PC-9 (cell line): Measurements from ENCODE around the gene UVRAG. TPM values are rescaled to one million over a fixed set of nuclear protein-coding genes. Genes with fewer than 3 reads are reported as not detected.

Source experiments
- BruUV-seq: library from RNA; stranded (reverse); fragments of 400-500 nt; replicated peaks from 2 replicates; lab custom pipeline; 2021; lab: Mats Ljungman, UMichigan
- CTCF ChIA-PET: fragments of 300-600 bp; sonication (Branson Sonifier 250); formaldehyde crosslinking; loops from one replicate; lab custom pipeline; 2022; ENCODE audit warnings: antibody characterized with exemption; lab: Charles Lee
- POLR2A ChIA-PET: fragments of 300-600 bp; sonication (Branson Sonifier 250); formaldehyde crosslinking; loops from one replicate; lab custom pipeline; 2022; ENCODE audit warnings: antibody characterized with exemption; ENCODE audit not compliant: unreplicated experiment; lab: Charles Lee
- DNase-seq, 2 experiments: peaks; one replicate each; pipeline versions ENCODE4 v3.0.0 to v3.0.0-alpha.2; 2015 to 2022; ENCODE audit warnings: mixed read lengths in 1 of 2
- H2AFZ ChIP-seq: fragments of 200-600 bp; sonication (generic); 2 replicates; pipeline ENCODE4 v1.8.1; 2017; ENCODE audit warnings: antibody characterized with exemption
- H3F3A ChIP-seq: fragments of 200-600 bp; sonication (generic); 2 replicates; pipeline ENCODE4 v1.8.1; 2017; ENCODE audit warnings: antibody characterized with exemption, mild to moderate bottlenecking, low read depth; ENCODE audit not compliant: insufficient read depth
- H3K27ac ChIP-seq: fragments of 200-600 bp; sonication (generic); 2 replicates; pipeline ENCODE4 v1.6.1; 2016; ENCODE audit warnings: mixed run types
- H3K27me3 ChIP-seq: fragments of 200-600 bp; sonication (generic); 2 replicates; pipeline ENCODE4 v1.6.1; 2016; ENCODE audit warnings: low read depth, mixed run types; ENCODE audit not compliant: insufficient read depth
- H3K36me3 ChIP-seq: fragments of 200-600 bp; sonication (generic); 2 replicates; pipeline ENCODE4 v1.6.1; 2016; ENCODE audit warnings: low read depth, mixed run types
- H3K4me1 ChIP-seq: fragments of 200-600 bp; sonication (generic); replicated peaks from 2 replicates; pipeline ENCODE4 v1.6.1; 2016; ENCODE audit warnings: mixed run types; ENCODE audit not compliant: insufficient read depth
- H3K4me2 ChIP-seq: fragments of 200-600 bp; sonication (generic); 2 replicates; pipeline ENCODE4 v1.6.1; 2017; ENCODE audit warnings: mixed run types
- H3K4me3 ChIP-seq: fragments of 200-600 bp; sonication (generic); 2 replicates; pipeline ENCODE4 v1.6.1; 2016; ENCODE audit warnings: mixed run types
- H3K79me2 ChIP-seq: fragments of 200-600 bp; sonication (generic); 2 replicates; pipeline ENCODE4 v1.6.1; 2017; ENCODE audit warnings: low read depth, mixed run types
- H3K9me2 ChIP-seq: fragments of 200-600 bp; sonication (generic); 2 replicates; pipeline ENCODE4 v1.8.1; 2017; ENCODE audit warnings: mild to moderate bottlenecking; ENCODE audit not compliant: insufficient read depth
- H3K9me3 ChIP-seq: fragments of 200-600 bp; sonication (generic); 2 replicates; pipeline ENCODE4 v1.8.1; 2016; ENCODE audit warnings: low read depth; ENCODE audit not compliant: insufficient read depth
- H4K20me1 ChIP-seq: fragments of 200-600 bp; sonication (generic); 2 replicates; pipeline ENCODE4 v1.8.1; 2017; ENCODE audit not compliant: insufficient read depth
- EZH2 ChIP-seq: fragments of 200-600 bp; sonication (generic); IDR thresholded peaks from 2 replicates; pipeline ENCODE4 v1.8.0; 2017; ENCODE audit warnings: antibody characterized with exemption, low read depth
- intact Hi-C: fragments of 100-400 bp; cut with micrococcal nuclease; formaldehyde crosslinking; loops from one replicate; pipeline ENCODE4 v1.10.0; 2022; ENCODE audit not compliant: unreplicated experiment
- total RNA-seq: library from RNA; stranded (reverse); gene quantifications from 2 replicates; pipeline ENCODE4 v1.2.3, GENCODE V29; 2021
- TF ChIP-seq, protein P1 (sequence below): fragments of 200-600 bp; sonication (generic); conservative IDR thresholded peaks from 2 replicates; pipeline ENCODE4 v1.6.1; 2017; ENCODE audit warnings: mixed run types, antibody characterized with exemption, mild to moderate bottlenecking, moderate library complexity

Gene UVRAG
- total RNA-seq, 1 experiment from 2014 or later = 20.4 TPM

DNA sequence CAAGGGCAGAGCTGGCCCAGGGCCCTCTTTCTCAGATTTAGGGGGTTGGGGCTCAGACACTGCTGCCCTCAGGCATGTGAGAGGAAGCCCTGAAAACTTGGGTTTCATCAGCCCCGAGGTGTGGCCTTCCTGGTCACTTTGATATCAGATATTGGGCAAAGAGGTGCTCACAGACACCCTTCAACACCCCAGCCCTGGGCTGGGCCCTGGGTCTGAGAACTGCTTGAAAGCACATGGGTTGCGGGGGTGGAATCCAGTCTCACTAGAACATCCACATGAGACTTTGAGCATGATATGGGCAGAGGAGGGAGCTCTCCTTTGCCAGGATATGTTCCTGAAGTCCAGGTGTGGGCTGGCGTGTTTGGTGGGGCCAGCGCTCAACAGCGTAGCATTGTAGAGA lies 36.0 kb upstream of the UVRAG start:
- ChIA-PET CTCF (no interaction called here), POLR2A (no interaction called here)
- H3F3A ChIP-seq = peaks cover 23% of the 10 kb centered on the region
- no peaks in the 10 kb centered on the region for H3K9me3 ChIP-seq
- no peak for DNase-seq
- no peak overlapping the region for H2AFZ ChIP-seq
- H3K4me1 ChIP-seq = peaks cover 51% of the 10 kb centered on the region
- no peaks in the 10 kb centered on the region for H3K9me2 ChIP-seq
- no peak overlapping the region for H3K4me2 ChIP-seq
- no peak overlapping the region for H3K27ac ChIP-seq
- no TSS peak for BruUV-seq
- no peaks in the 10 kb centered on the region for H3K27me3 ChIP-seq
- no peaks in the 10 kb centered on the region for H4K20me1 ChIP-seq
- TF ChIP-seq, protein P1, sequence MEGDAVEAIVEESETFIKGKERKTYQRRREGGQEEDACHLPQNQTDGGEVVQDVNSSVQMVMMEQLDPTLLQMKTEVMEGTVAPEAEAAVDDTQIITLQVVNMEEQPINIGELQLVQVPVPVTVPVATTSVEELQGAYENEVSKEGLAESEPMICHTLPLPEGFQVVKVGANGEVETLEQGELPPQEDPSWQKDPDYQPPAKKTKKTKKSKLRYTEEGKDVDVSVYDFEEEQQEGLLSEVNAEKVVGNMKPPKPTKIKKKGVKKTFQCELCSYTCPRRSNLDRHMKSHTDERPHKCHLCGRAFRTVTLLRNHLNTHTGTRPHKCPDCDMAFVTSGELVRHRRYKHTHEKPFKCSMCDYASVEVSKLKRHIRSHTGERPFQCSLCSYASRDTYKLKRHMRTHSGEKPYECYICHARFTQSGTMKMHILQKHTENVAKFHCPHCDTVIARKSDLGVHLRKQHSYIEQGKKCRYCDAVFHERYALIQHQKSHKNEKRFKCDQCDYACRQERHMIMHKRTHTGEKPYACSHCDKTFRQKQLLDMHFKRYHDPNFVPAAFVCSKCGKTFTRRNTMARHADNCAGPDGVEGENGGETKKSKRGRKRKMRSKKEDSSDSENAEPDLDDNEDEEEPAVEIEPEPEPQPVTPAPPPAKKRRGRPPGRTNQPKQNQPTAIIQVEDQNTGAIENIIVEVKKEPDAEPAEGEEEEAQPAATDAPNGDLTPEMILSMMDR = no peak
- no peak for TF ChIP-seq EZH2
- no peak overlapping the region for H3K4me3 ChIP-seq
- intact Hi-C loops = no loop called here
- H3K79me2 ChIP-seq = peaks cover 17% of the 10 kb centered on the region
- no peaks in the 10 kb centered on the region for H3K36me3 ChIP-seq

DNA sequence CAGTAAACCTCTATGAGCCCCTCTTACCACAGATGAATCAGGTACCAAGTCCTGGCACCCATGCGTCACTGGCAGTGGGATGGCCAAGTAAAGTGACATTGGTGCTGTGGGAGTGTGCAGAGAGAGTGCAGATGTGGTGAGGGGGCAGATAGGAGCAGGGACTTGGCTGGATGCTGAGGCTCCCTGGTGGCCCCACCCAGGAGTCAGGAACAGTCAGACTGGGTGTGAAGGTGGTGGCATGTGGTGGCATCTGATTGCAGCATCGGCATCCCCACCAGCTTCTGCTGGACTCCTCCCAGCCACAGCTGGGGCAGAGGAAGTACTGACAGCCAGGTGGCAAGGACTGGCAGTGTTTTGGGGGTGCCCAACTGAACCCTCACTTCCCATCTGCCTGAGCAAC lies 35.0 kb upstream of the UVRAG start:
- no peak for DNase-seq
- intact Hi-C loops = no loop called here
- Histone ChIP-seq H3K36me3 (no peaks in the 10 kb centered on the region), H3K9me3 (no peaks in the 10 kb centered on the region), H3K4me1 (peaks cover 50% of the 10 kb centered on the region), H3K27me3 (no peaks in the 10 kb centered on the region), H3K79me2 (peaks cover 9% of the 10 kb centered on the region; the same call in 1 of the 2 replicates), H3K4me2 (no peak overlapping the region), H3F3A (peaks cover 23% of the 10 kb centered on the region), H3K4me3 (no peak overlapping the region), H2AFZ (no peak overlapping the region), H3K9me2 (no peaks in the 10 kb centered on the region), H4K20me1 (no peaks in the 10 kb centered on the region), H3K27ac (no peak overlapping the region)
- no peak for TF ChIP-seq EZH2
- ChIA-PET POLR2A (no interaction called here), CTCF (no interaction called here)
- BruUV-seq = no TSS peak

DNA sequence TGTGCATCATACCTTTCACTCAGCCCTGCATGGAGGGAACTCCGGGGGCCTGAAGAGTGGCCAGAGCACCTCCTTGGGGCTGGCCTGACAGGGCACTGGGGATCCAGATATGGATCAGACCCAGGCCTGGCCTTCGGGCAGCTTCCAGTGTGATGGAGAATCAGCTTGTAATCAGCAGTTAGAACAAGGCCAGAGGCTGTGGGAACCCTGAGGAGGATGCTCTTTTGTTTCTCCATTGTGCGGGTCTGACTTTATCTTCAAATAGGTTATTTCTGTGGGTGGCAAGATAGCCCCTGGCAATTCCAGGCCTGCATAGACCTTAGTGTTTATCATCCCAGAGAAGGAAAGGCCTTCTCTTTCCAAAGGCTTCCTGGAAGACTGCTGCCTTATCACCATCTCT lies 34.1 kb upstream of the UVRAG start:
- TF ChIP-seq EZH2 = no peak
- Histone ChIP-seq H3K79me2 (0 out of 2 replicates have a peak, but pooled peaks cover 6% of the 10 kb centered on the region), H3K36me3 (no peaks in the 10 kb centered on the region), H3K27ac (no peak overlapping the region), H3K9me3 (no peaks in the 10 kb centered on the region), H3K4me2 (no peak overlapping the region), H3K9me2 (no peaks in the 10 kb centered on the region), H2AFZ (no peak overlapping the region), H3K27me3 (no peaks in the 10 kb centered on the region), H3K4me1 (peaks cover 50% of the 10 kb centered on the region), H4K20me1 (no peaks in the 10 kb centered on the region), H3K4me3 (no peak overlapping the region), H3F3A (peaks cover 23% of the 10 kb centered on the region)
- CTCF ChIA-PET = no interaction called here
- POLR2A ChIA-PET = no interaction called here
- no peak for DNase-seq
- BruUV-seq = no TSS peak
- intact Hi-C loops = no loop called here

DNA sequence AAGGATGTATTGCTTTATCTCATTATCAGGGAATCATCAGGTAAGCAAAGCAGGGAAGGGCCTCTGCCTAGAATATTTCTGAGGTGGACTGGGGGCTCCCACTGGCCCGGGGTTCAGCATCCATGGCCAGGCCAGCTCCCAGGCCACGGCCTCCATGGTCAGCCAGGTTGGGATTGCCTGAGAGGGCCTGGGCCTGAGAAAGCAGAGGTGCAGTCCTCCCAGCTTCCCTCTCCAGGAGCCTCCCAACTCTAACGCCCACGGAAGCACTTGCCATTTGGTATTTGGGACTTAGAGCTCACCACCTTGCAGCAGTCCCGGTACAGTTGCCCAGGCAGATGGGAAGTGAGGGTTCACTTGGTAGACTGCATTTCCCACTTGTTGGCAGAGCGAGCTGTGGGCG lies 33.7 kb upstream of the UVRAG start:
- no peaks in the 10 kb centered on the region for H3K9me2 ChIP-seq
- H3K4me1 ChIP-seq = peaks cover 50% of the 10 kb centered on the region
- no peak overlapping the region for H3K4me3 ChIP-seq
- H3K27me3 ChIP-seq = no peaks in the 10 kb centered on the region
- no peak overlapping the region for H3K27ac ChIP-seq
- no peak overlapping the region for H2AFZ ChIP-seq
- no peak for DNase-seq
- no peaks in the 10 kb centered on the region for H3K36me3 ChIP-seq
- ChIA-PET POLR2A (no interaction called here), CTCF (interaction anchor here (0.6 kb wide), 1 partner anchor 197 kb away, joined by 4 read pairs; no protein-coding TSS in a partner anchor)
- TF ChIP-seq, protein P1 = no peak
- no peak for TF ChIP-seq EZH2
- no peaks in the 10 kb centered on the region for H4K20me1 ChIP-seq
- no TSS peak for BruUV-seq
- H3K79me2 ChIP-seq = 0 out of 2 replicates have a peak, but pooled peaks cover 6% of the 10 kb centered on the region
- H3F3A ChIP-seq = peaks cover 23% of the 10 kb centered on the region
- intact Hi-C loops = no loop called here
- H3K9me3 ChIP-seq = no peaks in the 10 kb centered on the region
- H3K4me2 ChIP-seq = no peak overlapping the region
